Bronchial epithelial cell (primary cell): ENCODE results near the gene SLC35G3. TPM values are rescaled to one million over a fixed set of nuclear protein-coding genes. Genes with fewer than 3 reads are reported as not detected.
"Not testable (repeated sequence)": the region's sequence is repeated elsewhere in the genome, so short reads cannot be mapped to it uniquely, and the experiment has no call there.

Source experiments
- DNase-seq: peaks from one replicate; pipeline ENCODE4 v3.0.0-alpha.2; 2010; ENCODE audit warnings: low read depth
- FAIRE-seq: peaks from 2 replicates; lab custom pipeline; 2011; peaks lifted over from hg19 to GRCh38; lab: Jason Lieb, UNC
- H3K27me3 ChIP-seq: 2 replicates; pipeline ENCODE4 v1.5.1; 2011; ENCODE audit warnings: low read length; ENCODE audit not compliant: control insufficient read depth, insufficient read depth
- H3K36me3 ChIP-seq: 2 replicates; pipeline ENCODE4 v1.5.1; 2011; ENCODE audit warnings: low read length; ENCODE audit not compliant: control insufficient read depth, insufficient read depth
- H3K4me3 ChIP-seq: 2 replicates; pipeline ENCODE4 v1.5.1; 2011; ENCODE audit warnings: mild to moderate bottlenecking, low read depth, low read length, control low read depth
- CTCF ChIP-seq: IDR thresholded peaks from 2 replicates; pipeline ENCODE4 v1.5.1; 2011; ENCODE audit warnings: mild to moderate bottlenecking, moderate library complexity, low read length, control low read depth, inconsistent platforms; ENCODE audit not compliant: insufficient read depth, severe bottlenecking
- total RNA-seq: library from RNA; depleted of rRNA; stranded (reverse); fragments of >200 nt; gene quantifications from 2 replicates; pipeline ENCODE4 v1.2.1, GENCODE V29; 2014

SLC35G3 gene
- total RNA-seq, 1 donor from 2014 or later, result not detected

- FAIRE-seq (no peak), DNase-seq (no peak)
- no peak for TF ChIP-seq CTCF
- H3K36me3 ChIP-seq, result no peaks in the 10 kb centered on the region
- no peak overlapping the region for H3K4me3 ChIP-seq
- peaks cover 2% of the 10 kb centered on the region for H3K27me3 ChIP-seq
Observed at GRCh38 chr17:35214631-35215273, 20.6 kb upstream of the SLC35G3 start.

- DNase-seq, result no peak
- Histone ChIP-seq H3K27me3 (peaks cover 2% of the 10 kb centered on the region), H3K4me3 (no peak overlapping the region), H3K36me3 (no peaks in the 10 kb centered on the region)
- TF ChIP-seq CTCF, result no peak
- peak; percentile 62 for FAIRE-seq
Observed at GRCh38 chr17:35214192-35214591, 20.0 kb upstream of the SLC35G3 start.

GRCh38 chr17:35213412-35213940 lies 19.3 kb upstream of the SLC35G3 start:
- TF ChIP-seq CTCF, result no peak
- DNase-seq (no peak), FAIRE-seq (no peak)
- H3K27me3 ChIP-seq, result peaks cover 2% of the 10 kb centered on the region
- no peak overlapping the region for H3K4me3 ChIP-seq
- H3K36me3 ChIP-seq, result no peaks in the 10 kb centered on the region

- FAIRE-seq (no peak), DNase-seq (no peak)
- H3K36me3 ChIP-seq, result no peaks in the 10 kb centered on the region
- H3K4me3 ChIP-seq, result no peak overlapping the region
- peaks cover 2% of the 10 kb centered on the region for H3K27me3 ChIP-seq
- TF ChIP-seq CTCF, result no peak
Observed at GRCh38 chr17:35212668-35213067, 18.5 kb upstream of the SLC35G3 start.

GRCh38 chr17:35210741-35211140 lies 16.5 kb upstream of the SLC35G3 start:
- Histone ChIP-seq H3K36me3 (no peaks in the 10 kb centered on the region), H3K27me3 (peaks cover 2% of the 10 kb centered on the region), H3K4me3 (no peak overlapping the region)
- FAIRE-seq (no peak), DNase-seq (no peak)
- no peak for TF ChIP-seq CTCF

GRCh38 chr17:35202582-35202981 lies 8.4 kb upstream of the SLC35G3 start:
- H3K4me3 ChIP-seq, H3K36me3 ChIP-seq, DNase-seq, H3K27me3 ChIP-seq, FAIRE-seq: not testable (repeated sequence)

GRCh38 chr17:35195062-35195461 lies 869 bp upstream of the SLC35G3 start:
- DNase-seq, FAIRE-seq, H3K4me3 ChIP-seq, H3K36me3 ChIP-seq, H3K27me3 ChIP-seq: not testable (repeated sequence)
